ENCODE measurements around the gene RTL1. TPM values are rescaled to one million over a fixed set of nuclear protein-coding genes. Genes with fewer than 3 reads are reported as not detected.

The RTL1 gene
- polyA plus RNA-seq, 4 donors, result 0.03 to 0.16 (median 0.08) TPM

GRCh38 chr14:100898935-100899883 is 4.3 kb downstream of the RTL1 start:
- DNase-seq (ENCODE audit: low read depth in 4 of 4, low spot score in 2 of 4), result no peak

GRCh38 chr14:100898465-100898864 is 5.1 kb downstream of the RTL1 start:
- DNase-seq (ENCODE audit: low read depth in 4 of 4, low spot score in 2 of 4), result no peak

GRCh38 chr14:100896369-100897060 is 7.0 kb downstream of the RTL1 start:
- DNase-seq (ENCODE audit: low read depth in 4 of 4, low spot score in 2 of 4), result no peak

- DNase-seq (ENCODE audit: low read depth in 4 of 4, low spot score in 2 of 4), result no peak
Measured at GRCh38 chr14:100895411-100895810, 8.1 kb downstream of the RTL1 start.

- DNase-seq (ENCODE audit: low read depth in 4 of 4, low spot score in 2 of 4), result no peak
Measured at GRCh38 chr14:100894416-100894815, 9.1 kb downstream of the RTL1 start.

- DNase-seq (ENCODE audit: low read depth in 4 of 4, low spot score in 2 of 4), result no peak
Measured at GRCh38 chr14:100893760-100894159, 9.8 kb downstream of the RTL1 start.

- DNase-seq (ENCODE audit: low read depth in 4 of 4, low spot score in 2 of 4), result no peak
Measured at GRCh38 chr14:100893228-100893601, 10.3 kb downstream of the RTL1 start.

- DNase-seq (ENCODE audit: low read depth in 4 of 4, low spot score in 2 of 4), result no peak
Measured at GRCh38 chr14:100892496-100893227, 10.9 kb downstream of the RTL1 start.

GRCh38 chr14:100891501-100892445 is 11.7 kb downstream of the RTL1 start:
- no peak for DNase-seq (ENCODE audit: low read depth in 4 of 4, low spot score in 2 of 4)

- DNase-seq (ENCODE audit: low read depth in 4 of 4, low spot score in 2 of 4), result no peak
Measured at GRCh38 chr14:100891051-100891450, 12.5 kb downstream of the RTL1 start.

GRCh38 chr14:100890061-100890850 is 13.3 kb downstream of the RTL1 start:
- no peak for DNase-seq (ENCODE audit: low read depth in 4 of 4, low spot score in 2 of 4)

- no peak for DNase-seq (ENCODE audit: low read depth in 4 of 4, low spot score in 2 of 4)
Measured at GRCh38 chr14:100889641-100890040, 13.9 kb downstream of the RTL1 start.

GRCh38 chr14:100888789-100889315 is 14.7 kb downstream of the RTL1 start:
- no peak for DNase-seq (ENCODE audit: low read depth in 4 of 4, low spot score in 2 of 4)

- no peak for DNase-seq (ENCODE audit: low read depth in 4 of 4, low spot score in 2 of 4)
Measured at GRCh38 chr14:100887728-100888335, 15.7 kb downstream of the RTL1 start.

- DNase-seq (ENCODE audit: low read depth in 4 of 4, low spot score in 2 of 4), result no peak
Measured at GRCh38 chr14:100885617-100886016, 17.9 kb downstream of the RTL1 start.

- DNase-seq (ENCODE audit: low read depth in 4 of 4, low spot score in 2 of 4), result no peak
Measured at GRCh38 chr14:100885196-100885595, 18.3 kb downstream of the RTL1 start.

- DNase-seq (ENCODE audit: low read depth in 4 of 4, low spot score in 2 of 4), result no peak
Measured at GRCh38 chr14:100884456-100884855, 19.1 kb downstream of the RTL1 start.

- DNase-seq (ENCODE audit: low read depth in 4 of 4, low spot score in 2 of 4), result no peak
Measured at GRCh38 chr14:100883789-100884101, 19.8 kb downstream of the RTL1 start.

Data from left renal cortex interstitium (tissue), 4 donors.